Activated naive CD8-positive, alpha-beta T cell treated with anti-CD3 and anti-CD28 coated beads, Interleukin-2, amount 50 U/mL, for 24 hours (primary cell): ENCODE data around the gene PERM1.
"Not testable (repeated sequence)": the region's sequence is repeated elsewhere in the genome, so short reads cannot be mapped to it uniquely, and the experiment has no call there.

ENCODE experiments used
- ATAC-seq: fragments of 150-1000 bp; cut with Tn5 transposase; one replicate; pipeline ENCODE4 v1.10.0; 2021
- DNase-seq: peaks from one replicate; pipeline ENCODE4 v3.0.0; 2021
- H3K27ac Mint-ChIP-seq: one replicate; pipeline ENCODE4 v1.8.0; 2021; ENCODE audit warnings: mild to moderate bottlenecking, mixed read lengths
- H3K27me3 Mint-ChIP-seq: one replicate; pipeline ENCODE4 v1.8.0; 2021; ENCODE audit warnings: mixed read lengths
- H3K36me3 Mint-ChIP-seq: one replicate; pipeline ENCODE4 v1.8.0; 2021; ENCODE audit warnings: low read depth, mixed read lengths
- H3K4me1 Mint-ChIP-seq: one replicate; pipeline ENCODE4 v1.8.0; 2021; ENCODE audit warnings: mixed read lengths
- H3K4me3 Mint-ChIP-seq: one replicate; pipeline ENCODE4 v1.8.0; 2021; ENCODE audit warnings: mild to moderate bottlenecking, moderate library complexity, mixed read lengths
- H3K9me3 Mint-ChIP-seq: one replicate; pipeline ENCODE4 v1.8.0; 2021; ENCODE audit warnings: mixed read lengths

Gene PERM1

GRCh38 chr1:980602-981395 is 1.1 kb downstream of the PERM1 start:
- H3K27me3 Mint-ChIP-seq = peaks cover 17% of the 10 kb centered on the region
- no peak for DNase-seq
- no peaks in the 10 kb centered on the region for H3K9me3 Mint-ChIP-seq
- H3K36me3 Mint-ChIP-seq = no peaks in the 10 kb centered on the region
- H3K4me3 Mint-ChIP-seq = no peak overlapping the region
- H3K27ac Mint-ChIP-seq = no peak overlapping the region
- H3K4me1 Mint-ChIP-seq = peaks cover 5% of the 10 kb centered on the region
- no peak for ATAC-seq

- H3K4me1 Mint-ChIP-seq = peaks cover 6% of the 10 kb centered on the region
- no peak overlapping the region for H3K27ac Mint-ChIP-seq
- no peak for ATAC-seq
- DNase-seq = no peak
- H3K9me3 Mint-ChIP-seq = no peaks in the 10 kb centered on the region
- H3K27me3 Mint-ChIP-seq = peaks cover 17% of the 10 kb centered on the region
- H3K4me3 Mint-ChIP-seq = no peak overlapping the region
- no peaks in the 10 kb centered on the region for H3K36me3 Mint-ChIP-seq
Measured at GRCh38 chr1:980137-980571, 1.7 kb downstream of the PERM1 start.

- Mint-ChIP-seq H3K4me3 (no peak overlapping the region), H3K4me1 (peaks cover 6% of the 10 kb centered on the region), H3K27me3 (peaks cover 19% of the 10 kb centered on the region), H3K36me3 (no peaks in the 10 kb centered on the region), H3K9me3 (no peaks in the 10 kb centered on the region), H3K27ac (no peak overlapping the region)
- ATAC-seq (no peak), DNase-seq (no peak)
Measured at GRCh38 chr1:979744-980072, 2.2 kb downstream of the PERM1 start.

- ATAC-seq = no peak
Measured at GRCh38 chr1:978835-979743, 2.8 kb downstream of the PERM1 start.

GRCh38 chr1:978069-978834 is 3.6 kb downstream of the PERM1 start:
- Mint-ChIP-seq H3K36me3 (no peaks in the 10 kb centered on the region), H3K4me1 (peaks cover 6% of the 10 kb centered on the region), H3K27me3 (peaks cover 20% of the 10 kb centered on the region), H3K27ac (no peak overlapping the region), H3K9me3 (no peaks in the 10 kb centered on the region), H3K4me3 (no peak overlapping the region)
- no peak for ATAC-seq
- DNase-seq = no peak

More at GRCh38 chr1:978835-979743, 2.8 kb downstream of the PERM1 start:
- H3K27me3 Mint-ChIP-seq = peaks cover 20% of the 10 kb centered on the region
- no peaks in the 10 kb centered on the region for H3K36me3 Mint-ChIP-seq
- H3K9me3 Mint-ChIP-seq = no peaks in the 10 kb centered on the region
- no peak for DNase-seq
- H3K27ac Mint-ChIP-seq = no peak overlapping the region
- peaks cover 6% of the 10 kb centered on the region for H3K4me1 Mint-ChIP-seq
- H3K4me3 Mint-ChIP-seq = no peak overlapping the region

GRCh38 chr1:976791-977190 is 5.1 kb downstream of the PERM1 start:
- not testable (repeated sequence) for H3K4me1 Mint-ChIP-seq, H3K4me3 Mint-ChIP-seq, ATAC-seq, H3K36me3 Mint-ChIP-seq, H3K27ac Mint-ChIP-seq, DNase-seq, H3K9me3 Mint-ChIP-seq
- H3K27me3 Mint-ChIP-seq = peaks cover 18% of the 10 kb centered on the region

GRCh38 chr1:975896-976683 is 5.8 kb downstream of the PERM1 start:
- no peaks in the 10 kb centered on the region for H3K36me3 Mint-ChIP-seq
- no peak overlapping the region for H3K4me3 Mint-ChIP-seq
- ATAC-seq (peak; percentile 66), DNase-seq (peak; percentile 57)
- H3K4me1 Mint-ChIP-seq = peaks cover 6% of the 10 kb centered on the region
- H3K9me3 Mint-ChIP-seq = no peaks in the 10 kb centered on the region
- H3K27me3 Mint-ChIP-seq = peaks cover 18% of the 10 kb centered on the region
- H3K27ac Mint-ChIP-seq = no peak overlapping the region

GRCh38 chr1:975365-975764 is 6.5 kb downstream of the PERM1 start:
- Mint-ChIP-seq H3K9me3 (no peaks in the 10 kb centered on the region), H3K36me3 (no peaks in the 10 kb centered on the region), H3K4me1 (peaks cover 6% of the 10 kb centered on the region), H3K4me3 (no peak overlapping the region), H3K27ac (no peak overlapping the region), H3K27me3 (peaks cover 18% of the 10 kb centered on the region)
- no peak for ATAC-seq
- DNase-seq = no peak

GRCh38 chr1:974687-975328 is 7.1 kb downstream of the PERM1 start:
- no peak overlapping the region for H3K4me3 Mint-ChIP-seq
- DNase-seq (no peak), ATAC-seq (no peak)
- H3K9me3 Mint-ChIP-seq = no peaks in the 10 kb centered on the region
- peaks cover 6% of the 10 kb centered on the region for H3K4me1 Mint-ChIP-seq
- no peak overlapping the region for H3K27ac Mint-ChIP-seq
- peaks cover 18% of the 10 kb centered on the region for H3K27me3 Mint-ChIP-seq
- H3K36me3 Mint-ChIP-seq = no peaks in the 10 kb centered on the region

- no peak overlapping the region for H3K4me3 Mint-ChIP-seq
- H3K27ac Mint-ChIP-seq = no peak overlapping the region
- peaks cover 2% of the 10 kb centered on the region for H3K36me3 Mint-ChIP-seq
- no peak for ATAC-seq
- H3K9me3 Mint-ChIP-seq = no peaks in the 10 kb centered on the region
- peaks cover 23% of the 10 kb centered on the region for H3K27me3 Mint-ChIP-seq
- peaks cover 6% of the 10 kb centered on the region for H3K4me1 Mint-ChIP-seq
- DNase-seq = no peak
Measured at GRCh38 chr1:974293-974640, 7.6 kb downstream of the PERM1 start.

- H3K27me3 Mint-ChIP-seq = peaks cover 25% of the 10 kb centered on the region
- H3K27ac Mint-ChIP-seq = no peak overlapping the region
- H3K4me3 Mint-ChIP-seq = no peak overlapping the region
- ATAC-seq (no peak), DNase-seq (no peak)
- peaks cover 6% of the 10 kb centered on the region for H3K4me1 Mint-ChIP-seq
- H3K9me3 Mint-ChIP-seq = no peaks in the 10 kb centered on the region
- H3K36me3 Mint-ChIP-seq = peaks cover 2% of the 10 kb centered on the region
Measured at GRCh38 chr1:973459-974292, 8.2 kb downstream of the PERM1 start.

- H3K27ac Mint-ChIP-seq = no peak overlapping the region
- peaks cover 2% of the 10 kb centered on the region for H3K36me3 Mint-ChIP-seq
- H3K27me3 Mint-ChIP-seq = peaks cover 26% of the 10 kb centered on the region
- H3K4me3 Mint-ChIP-seq = no peak overlapping the region
- DNase-seq = no peak
- no peak for ATAC-seq
- peaks cover 3% of the 10 kb centered on the region for H3K4me1 Mint-ChIP-seq
- H3K9me3 Mint-ChIP-seq = no peaks in the 10 kb centered on the region
Measured at GRCh38 chr1:972726-973458, 9.0 kb downstream of the PERM1 start.
